RWPE2 (cell line): Measurements from ENCODE around the gene HTRA2.

ENCODE experiments used
- ATAC-seq: fragments of 200-7000 bp; cut with Tn5 transposase; 3 replicates; pipeline ENCODE4 v1.9.1; 2021; ENCODE audit warnings: low read depth
- DNase-seq: peaks from one replicate; pipeline ENCODE4 v3.0.0-alpha.2; 2020; ENCODE audit warnings: low spot score
- H3K27ac ChIP-seq: fragments of 450-650 bp; 2 replicates; pipeline ENCODE4 v1.5.1; 2017; ENCODE audit warnings: mild to moderate bottlenecking; ENCODE audit not compliant: poor library complexity, severe bottlenecking
- H3K27me3 ChIP-seq: fragments of 250-450 bp; sonication (Bioruptor Pico); 2 replicates; pipeline ENCODE4 v1.5.1; 2021; ENCODE audit warnings: mild to moderate bottlenecking, moderate library complexity; ENCODE audit not compliant: insufficient read depth, poor library complexity, severe bottlenecking
- H3K36me3 ChIP-seq: fragments of 250-450 bp; sonication (Bioruptor Pico); 2 replicates; pipeline ENCODE4 v1.5.1; 2020; ENCODE audit warnings: low read depth, mild to moderate bottlenecking, moderate library complexity
- H3K4me1 ChIP-seq: fragments of 250-450 bp; sonication (Bioruptor Pico); 2 replicates; pipeline ENCODE4 v1.5.1; 2021; ENCODE audit warnings: mild to moderate bottlenecking, moderate library complexity; ENCODE audit not compliant: insufficient read depth, poor library complexity, severe bottlenecking
- H3K4me3 ChIP-seq: fragments of 250-450 bp; sonication (Bioruptor Pico); 2 replicates; pipeline ENCODE4 v1.5.1; 2021; ENCODE audit warnings: mild to moderate bottlenecking, moderate library complexity; ENCODE audit not compliant: severe bottlenecking
- H3K9me3 ChIP-seq: fragments of 250-450 bp; sonication (Bioruptor Pico); 2 replicates; pipeline ENCODE4 v1.5.1; 2021; ENCODE audit warnings: mild to moderate bottlenecking, moderate library complexity; ENCODE audit not compliant: severe bottlenecking
- CTCF ChIP-seq: fragments of 450-650 bp; IDR thresholded peaks from one replicate; pipeline ENCODE4 v1.5.1; 2017; ENCODE audit warnings: mild to moderate bottlenecking, moderate library complexity; ENCODE audit not compliant: poor library complexity, severe bottlenecking

Gene HTRA2

DNA sequence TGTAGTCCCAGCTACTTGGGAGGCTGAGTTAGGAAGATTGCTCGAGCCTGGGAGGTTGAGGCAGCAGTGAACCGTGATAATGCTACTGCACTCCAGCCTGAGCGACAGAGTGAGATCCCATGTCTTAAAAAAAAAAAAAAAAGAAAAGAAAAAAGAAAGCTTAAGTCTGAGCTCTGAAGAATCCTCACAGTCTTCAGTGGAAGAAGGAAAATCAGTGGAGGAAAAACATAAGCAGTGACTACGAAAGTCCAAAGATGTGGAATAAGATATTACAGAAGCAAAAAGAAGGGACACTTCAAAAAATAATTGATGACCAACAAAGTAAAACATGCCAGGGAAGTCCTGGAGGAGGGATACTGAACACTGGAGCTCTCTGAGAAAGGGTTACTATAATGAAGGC lies 19.5 kb upstream of the HTRA2 start:
- Histone ChIP-seq H3K4me1 (peaks cover 5% of the 10 kb centered on the region), H3K9me3 (no peaks in the 10 kb centered on the region), H3K27me3 (peaks cover 40% of the 10 kb centered on the region), H3K4me3 (no peak overlapping the region), H3K27ac (no peak overlapping the region), H3K36me3 (peaks cover 14% of the 10 kb centered on the region)
- DNase-seq (no peak), ATAC-seq (no peak)
- TF ChIP-seq CTCF = no peak

DNA sequence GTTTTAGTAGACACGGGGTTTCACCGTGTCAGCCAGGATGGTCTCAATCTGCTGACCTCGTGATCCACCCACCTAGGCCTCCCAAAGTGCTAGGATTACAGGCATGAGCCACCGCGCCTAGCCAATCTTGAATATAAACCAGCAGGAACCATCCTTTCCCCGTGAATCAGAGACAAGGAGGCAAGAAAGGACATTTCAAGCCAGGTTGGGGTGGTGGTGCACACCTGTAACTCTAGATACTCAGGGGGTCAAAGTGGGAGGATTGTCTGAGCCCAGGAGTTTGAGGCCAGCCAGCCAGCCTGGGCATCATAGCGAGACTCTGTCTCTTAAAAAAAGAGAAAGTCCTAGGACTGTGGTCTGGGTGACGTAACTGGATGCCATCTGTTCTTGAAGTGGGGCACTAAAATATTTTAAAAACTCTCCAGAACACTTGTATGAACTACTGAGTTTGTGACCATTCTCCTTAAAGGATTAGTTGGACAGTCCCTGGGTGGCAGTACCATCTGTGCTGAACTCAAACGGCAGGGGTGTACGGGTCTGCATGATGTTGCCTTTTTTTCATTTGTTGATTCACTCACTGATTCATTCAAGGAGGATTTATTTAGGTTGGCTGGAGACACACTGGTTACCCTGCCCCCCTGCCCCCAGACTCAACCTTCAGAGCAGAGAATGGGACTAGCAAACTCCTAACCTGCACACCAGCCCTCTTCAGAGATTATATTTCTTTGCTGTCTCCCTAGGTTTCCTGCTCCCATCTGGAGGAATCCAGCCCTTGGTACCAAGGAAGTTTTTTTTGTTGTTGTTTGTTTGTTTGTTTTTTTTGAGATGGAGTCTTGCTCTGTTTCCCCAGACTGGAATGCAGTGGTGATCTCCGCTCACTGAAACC lies 18.4 kb upstream of the HTRA2 start:
- no peak for TF ChIP-seq CTCF
- Histone ChIP-seq H3K27ac (no peak overlapping the region), H3K4me1 (peaks cover under 1% of the 10 kb centered on the region), H3K4me3 (no peak overlapping the region), H3K36me3 (peaks cover 3% of the 10 kb centered on the region; the same call in 1 of the 2 replicates), H3K27me3 (peaks cover 50% of the 10 kb centered on the region), H3K9me3 (no peaks in the 10 kb centered on the region)
- ATAC-seq (no peak), DNase-seq (no peak)

DNA sequence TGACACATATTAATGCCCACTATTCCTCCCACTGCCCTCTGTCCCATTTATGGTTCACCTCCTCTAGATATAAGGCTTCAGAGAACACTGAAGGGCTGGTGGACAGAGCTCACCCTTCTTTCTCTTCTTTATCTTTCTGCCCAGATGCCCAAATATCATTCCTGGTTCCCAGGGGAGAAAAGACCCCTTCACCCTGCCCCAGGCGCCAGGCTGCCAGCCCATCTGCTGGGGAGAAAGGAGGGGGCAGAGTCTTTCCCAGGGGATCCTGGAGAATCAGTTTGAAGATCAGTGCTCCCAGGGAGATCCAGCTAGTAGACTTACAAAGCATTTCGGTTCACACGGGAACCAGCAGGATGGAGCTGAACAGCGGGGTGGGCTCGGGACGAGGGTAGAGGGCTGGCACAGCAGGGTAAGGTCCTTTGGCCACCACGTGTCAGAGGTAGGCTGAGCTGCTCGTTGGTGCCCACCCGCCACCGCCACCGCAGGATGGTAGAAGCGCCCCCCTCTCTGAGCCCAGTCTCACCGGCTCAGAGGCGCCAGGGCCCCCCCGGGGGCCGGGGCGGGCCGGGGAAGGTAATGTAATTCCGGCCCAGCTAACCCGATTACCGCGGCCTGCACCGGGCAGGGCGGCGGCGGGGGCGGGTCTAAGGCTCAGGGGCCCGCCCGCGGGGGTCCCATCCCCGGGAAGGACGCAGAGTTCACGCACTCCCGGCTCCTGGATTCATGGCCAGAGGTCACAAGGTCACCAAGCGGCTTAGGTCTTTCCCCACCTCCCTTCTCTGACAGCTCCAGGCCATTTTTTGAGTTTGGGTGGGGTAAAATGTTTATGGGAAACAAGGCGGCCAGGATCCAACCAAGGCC lies 16.8 kb upstream of the HTRA2 start:
- DNase-seq (peak; percentile 33), ATAC-seq (no peak)
- Histone ChIP-seq H3K27ac (no peak overlapping the region), H3K27me3 (peaks cover 65% of the 10 kb centered on the region), H3K4me1 (no peaks in the 10 kb centered on the region), H3K9me3 (no peaks in the 10 kb centered on the region), H3K36me3 (no peaks in the 10 kb centered on the region), H3K4me3 (no peak overlapping the region)
- no peak for TF ChIP-seq CTCF

DNA sequence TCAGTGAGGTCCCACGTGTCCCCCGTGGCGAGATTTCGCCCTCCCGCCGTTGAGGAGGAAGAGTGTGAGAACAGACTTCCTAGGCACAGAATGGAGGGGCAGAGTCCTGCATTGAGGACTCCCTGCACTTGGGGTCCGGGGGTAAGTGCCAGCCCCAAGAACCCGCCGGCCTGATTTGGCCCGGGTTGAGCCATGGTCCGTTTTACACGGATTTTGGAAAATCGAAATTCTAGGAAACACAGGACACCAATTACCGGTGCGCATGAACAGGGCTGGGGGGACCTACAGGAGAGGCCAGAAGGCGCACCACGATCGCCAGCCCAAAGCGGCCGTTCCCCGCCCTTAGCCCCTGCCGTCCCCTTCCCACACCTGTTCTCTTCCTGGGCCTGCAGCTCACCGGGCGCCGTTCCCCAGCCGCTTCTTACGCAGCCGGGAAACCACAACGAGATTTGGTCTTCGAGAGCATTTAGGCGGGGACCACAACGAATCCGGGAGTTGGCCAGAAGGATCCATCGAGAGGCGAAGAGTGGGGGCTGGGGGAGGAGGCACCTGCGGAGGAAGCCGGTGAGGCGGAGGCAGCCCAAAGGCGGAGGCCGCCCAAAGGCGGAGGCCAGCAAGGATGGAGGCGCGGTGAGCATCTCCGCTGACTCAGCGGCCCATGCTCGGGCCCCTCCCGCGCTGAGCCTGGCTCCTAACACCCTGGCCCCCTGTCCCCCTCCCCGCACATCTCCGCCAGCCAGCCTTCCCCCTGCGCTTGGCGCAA lies 15.9 kb upstream of the HTRA2 start:
- Histone ChIP-seq H3K27me3 (peaks cover 73% of the 10 kb centered on the region), H3K4me1 (no peaks in the 10 kb centered on the region), H3K27ac (no peak overlapping the region), H3K4me3 (no peak overlapping the region), H3K9me3 (no peaks in the 10 kb centered on the region), H3K36me3 (no peaks in the 10 kb centered on the region)
- no peak for TF ChIP-seq CTCF
- peak; percentile 54 for DNase-seq
- ATAC-seq = peak; percentile 42
